Uterus (tissue), 2 donors: ENCODE results near the gene SEPTIN14.

Experiments
- CTCF ChIP-seq, 4 experiments: fragments of 200-600 bp in 2 of 4; fragments of 450-650 bp in 2 of 4; sonication (generic) in 2 of 4; IDR thresholded peaks; one replicate each; pipeline ENCODE4 v1.5.1; 2016 to 2019; ENCODE audit warnings: antibody characterized with exemption in 4 of 4, mild to moderate bottlenecking in 2 of 4, moderate library complexity in 1 of 4
- POLR2A ChIP-seq, 2 donors: fragments of 450-650 bp; IDR thresholded peaks; one replicate each; pipeline ENCODE4 v1.6.1; 2016; ENCODE audit warnings: antibody characterized with exemption in 2 of 2, mild to moderate bottlenecking in 1 of 2, moderate library complexity in 1 of 2

- no peak for TF ChIP-seq CTCF (IDR thresholded peaks at IDR 0.05)
- TF ChIP-seq POLR2A (IDR thresholded peaks at IDR 0.05) = no peak
Measured at GRCh38 chr7:55873765-55874164, 11.2 kb upstream of the SEPTIN14 start.
